ENCODE data around the gene ARID3A.

GRCh38 chr19:1017906-1018305 lies 92.1 kb downstream of the ARID3A start:
- TF ChIP-seq POLR2A (IDR thresholded peaks at IDR 0.05) (no peak), CTCF (IDR thresholded peaks at IDR 0.05) (no peak)

Measured in Peyer's patch (tissue), 4 donors.